GM10266 (cell line): ENCODE results near the gene FAM120A.

ENCODE experiments used
- DNase-seq: peaks from one replicate; pipeline ENCODE4 v3.0.0; 2012; ENCODE audit errors: extremely low spot score
- CTCF ChIP-seq: IDR thresholded peaks from 2 replicates; pipeline ENCODE4 v1.5.1; 2012; ENCODE audit warnings: mild to moderate bottlenecking, low read depth; ENCODE audit not compliant: control insufficient read depth, insufficient read depth; ENCODE audit errors: missing control alignments

Gene FAM120A

GRCh38 chr9:93471124-93471523 is 19.6 kb downstream of the FAM120A start:
- no peak for DNase-seq
- TF ChIP-seq CTCF = no peak

GRCh38 chr9:93473411-93473810 is 21.9 kb downstream of the FAM120A start:
- DNase-seq = no peak
- no peak for TF ChIP-seq CTCF

- no peak for TF ChIP-seq CTCF
- no peak for DNase-seq
These were observed 23.6 kb downstream of the FAM120A start for GRCh38 chr9:93475108-93475507.

- no peak for DNase-seq
- no peak for TF ChIP-seq CTCF
These were observed 24.4 kb downstream of the FAM120A start for GRCh38 chr9:93475856-93476255.

GRCh38 chr9:93476924-93477323 is 25.4 kb downstream of the FAM120A start:
- DNase-seq = no peak
- no peak for TF ChIP-seq CTCF

- no peak for TF ChIP-seq CTCF
- no peak for DNase-seq
These were observed 25.9 kb downstream of the FAM120A start for GRCh38 chr9:93477397-93477796.

- DNase-seq = no peak
- no peak for TF ChIP-seq CTCF
These were observed 28.2 kb downstream of the FAM120A start for GRCh38 chr9:93479726-93480125.
